ENCODE results near the gene PSENEN. TPM values are rescaled to one million over a fixed set of nuclear protein-coding genes. Genes with fewer than 3 reads are reported as not detected.

Gene PSENEN
- total and polyA plus RNA-seq, 2 of the 8 experiments (the other 6 are each of a cell fraction or from before 2014, with no cell fraction given), result 66.7 to 75.3 TPM

DNA sequence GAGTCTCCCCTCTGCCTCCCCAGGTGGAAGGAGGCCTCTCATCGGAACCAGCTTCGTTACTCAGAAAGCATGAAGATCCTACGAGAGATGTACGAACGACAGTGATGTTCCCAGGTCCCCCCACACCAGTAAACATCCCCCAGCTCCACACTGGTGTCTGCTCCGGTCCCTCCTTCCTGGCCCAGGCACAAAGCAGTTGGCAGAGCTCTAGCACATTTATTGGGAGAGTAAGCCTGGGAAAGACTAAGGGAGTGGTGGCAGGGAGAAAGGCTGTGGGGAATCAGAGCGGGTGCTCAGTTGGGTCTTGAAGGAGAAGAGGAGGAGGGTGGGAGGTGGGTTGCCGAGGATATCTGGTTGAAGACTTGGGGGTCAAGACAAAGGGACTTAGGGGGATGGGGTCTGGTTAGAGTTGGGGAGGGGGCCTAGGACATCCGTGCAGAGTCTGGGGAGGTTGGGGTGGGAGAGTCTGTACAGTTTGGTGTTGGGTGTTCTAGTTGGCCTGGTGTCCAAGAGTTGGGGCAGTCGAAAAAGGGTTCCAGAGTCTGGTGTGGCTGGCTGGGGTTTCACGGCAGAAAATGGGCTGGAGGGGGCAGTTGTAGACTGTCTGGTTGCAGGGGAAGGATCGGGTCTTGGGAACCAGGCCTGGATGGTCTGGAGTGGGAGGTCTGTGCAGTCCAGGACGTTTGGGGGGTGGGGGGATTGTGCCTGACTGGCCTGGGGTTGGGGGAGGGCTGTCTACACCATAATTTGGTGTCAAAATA lies 9.1 kb downstream of the PSENEN start (continued):
- no peak for TF ChIP-seq ATF3 (IDR thresholded peaks at IDR 0.05; ENCODE audit: insufficient read depth, low read depth, low read length)

Data from H1 (cell line).